A549 (cell line): ENCODE results near the gene SORL1-AS1.

ENCODE experiments used
- TF ChIP-seq, protein P1 (sequence below): IDR thresholded peaks from 2 replicates; pipeline ENCODE4 v1.6.1; 2012; ENCODE audit warnings: low read depth, borderline replicate concordance
- TF ChIP-seq, protein P2 (sequence below): fragments of >200 bp; sonication (Bioruptor Twin); formaldehyde crosslinking; IDR thresholded peaks from 3 replicates; pipeline ENCODE4 v1.5.1; 2016

DNA sequence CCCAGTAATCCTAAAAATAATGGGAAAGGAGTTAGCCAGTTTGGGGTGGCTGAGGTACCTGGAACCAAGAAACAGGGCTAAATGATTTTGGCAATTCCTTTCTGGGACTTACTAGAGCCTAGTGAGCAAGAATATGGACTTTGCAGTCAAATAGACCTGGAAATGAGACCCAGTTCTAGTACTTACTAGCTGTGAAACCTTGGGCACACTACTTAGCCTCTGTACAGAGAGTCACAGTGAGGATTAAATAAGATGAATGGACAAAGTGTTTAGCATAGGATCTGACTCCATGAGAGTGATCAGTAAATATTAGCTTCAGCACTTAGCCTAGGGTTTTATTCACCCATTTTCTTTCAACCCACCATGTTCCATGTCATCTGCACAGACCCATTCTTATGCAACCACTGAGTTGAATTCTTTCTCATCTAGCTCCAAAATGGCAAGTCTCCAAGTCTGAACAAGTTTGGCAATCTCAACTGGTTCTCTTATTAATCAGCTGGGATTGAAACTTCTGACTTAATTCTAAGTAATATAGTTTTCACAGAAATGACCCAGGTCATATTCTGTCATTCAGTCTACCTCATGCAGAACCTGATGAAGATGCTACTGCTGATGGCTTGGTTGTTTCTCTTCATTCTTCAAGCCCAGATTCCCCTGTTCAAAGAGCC is 15.6 kb downstream of the SORL1-AS1 start:
- TF ChIP-seq, protein P1, sequence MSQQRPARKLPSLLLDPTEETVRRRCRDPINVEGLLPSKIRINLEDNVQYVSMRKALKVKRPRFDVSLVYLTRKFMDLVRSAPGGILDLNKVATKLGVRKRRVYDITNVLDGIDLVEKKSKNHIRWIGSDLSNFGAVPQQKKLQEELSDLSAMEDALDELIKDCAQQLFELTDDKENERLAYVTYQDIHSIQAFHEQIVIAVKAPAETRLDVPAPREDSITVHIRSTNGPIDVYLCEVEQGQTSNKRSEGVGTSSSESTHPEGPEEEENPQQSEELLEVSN, result no peak
- TF ChIP-seq, protein P2, sequence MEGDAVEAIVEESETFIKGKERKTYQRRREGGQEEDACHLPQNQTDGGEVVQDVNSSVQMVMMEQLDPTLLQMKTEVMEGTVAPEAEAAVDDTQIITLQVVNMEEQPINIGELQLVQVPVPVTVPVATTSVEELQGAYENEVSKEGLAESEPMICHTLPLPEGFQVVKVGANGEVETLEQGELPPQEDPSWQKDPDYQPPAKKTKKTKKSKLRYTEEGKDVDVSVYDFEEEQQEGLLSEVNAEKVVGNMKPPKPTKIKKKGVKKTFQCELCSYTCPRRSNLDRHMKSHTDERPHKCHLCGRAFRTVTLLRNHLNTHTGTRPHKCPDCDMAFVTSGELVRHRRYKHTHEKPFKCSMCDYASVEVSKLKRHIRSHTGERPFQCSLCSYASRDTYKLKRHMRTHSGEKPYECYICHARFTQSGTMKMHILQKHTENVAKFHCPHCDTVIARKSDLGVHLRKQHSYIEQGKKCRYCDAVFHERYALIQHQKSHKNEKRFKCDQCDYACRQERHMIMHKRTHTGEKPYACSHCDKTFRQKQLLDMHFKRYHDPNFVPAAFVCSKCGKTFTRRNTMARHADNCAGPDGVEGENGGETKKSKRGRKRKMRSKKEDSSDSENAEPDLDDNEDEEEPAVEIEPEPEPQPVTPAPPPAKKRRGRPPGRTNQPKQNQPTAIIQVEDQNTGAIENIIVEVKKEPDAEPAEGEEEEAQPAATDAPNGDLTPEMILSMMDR, result no peak
